Psoas muscle (tissue), 8 donors: ENCODE results near the gene FTH1. TPM values are rescaled to one million over a fixed set of nuclear protein-coding genes. Genes with fewer than 3 reads are reported as not detected.

ENCODE experiments used
- ATAC-seq, 4 donors: fragments of 200-7000 bp; cut with Tn5 transposase; one replicate each; pipeline ENCODE4 v1.9.1; 2020; ENCODE audit warnings: moderate library complexity in 3 of 4, mild to moderate bottlenecking in 2 of 4
- DNase-seq, 2 donors: peaks; one replicate each; pipeline ENCODE4 v3.0.0-alpha.2; 2020
- H3K27ac ChIP-seq: fragments of 200-600 bp; one replicate; pipeline ENCODE4 v1.8.0; 2022
- H3K27me3 ChIP-seq, 3 donors: fragments of 200-600 bp in 1 of 3; one replicate each; pipeline versions ENCODE4 v1.6.1 to v1.8.0; 2013 to 2022; ENCODE audit warnings: low read length in 2 of 3, mild to moderate bottlenecking in 2 of 3, moderate library complexity in 1 of 3; ENCODE audit not compliant: insufficient read depth in 3 of 3
- H3K36me3 ChIP-seq, 2 donors: fragments of 200-600 bp in 1 of 2; one replicate each; pipeline versions ENCODE4 v1.6.1 to v1.8.0; 2013 to 2022; ENCODE audit warnings: low read depth in 1 of 2, mild to moderate bottlenecking in 1 of 2, moderate library complexity in 1 of 2; ENCODE audit not compliant: insufficient read depth in 1 of 2
- H3K4me1 ChIP-seq: fragments of 200-600 bp; one replicate; pipeline ENCODE4 v1.8.0; 2022
- H3K4me3 ChIP-seq: fragments of 200-600 bp; one replicate; pipeline ENCODE4 v1.8.0; 2022; ENCODE audit warnings: mild to moderate bottlenecking
- H3K9me3 ChIP-seq: fragments of 200-600 bp; one replicate; pipeline ENCODE4 v1.8.0; 2022
- CTCF ChIP-seq: fragments of 200-600 bp; IDR thresholded peaks from one replicate; pipeline ENCODE4 v1.8.0; 2022; ENCODE audit warnings: antibody characterized with exemption
- WGBS, 3 donors: extraction: QIAGEN DNeasy Blood & Tissue Kit; methylation state at CpG; one replicate each; pipeline versions ENCODE4 v1.1.6 to v1.1.7; 2013; 5-methylcytosine and 5-hydroxymethylcytosine counted together
- intact Hi-C, 2 donors: fragments of 100-400 bp; cut with DNase I; formaldehyde crosslinking; loops; one replicate each; pipeline versions ENCODE4 v1.11.0 to v1.14.2; 2022
- polyA plus RNA-seq, 3 donors: library from polyadenylated mRNA; stranded (reverse); fragments of 200-250 nt; gene quantifications; one replicate each; pipeline ENCODE4 v1.2.3, GENCODE V29; 2013
- total RNA-seq, 4 donors: library from RNA; stranded (reverse); fragmentation: NEBNext Ultra II Directional in 2 of 4; extraction: Animal tissue kit (Norgen Biotek cat#: 25700) in 2 of 4; gene quantifications; one replicate each; pipeline versions ENCODE4 v1.2.1 to v1.2.4, GENCODE V29; 2021 to 2023
- donor health status: healthy with polysubstance abuse.
- donor health status: DM: no; HTN: no; CAD: no; lungs with moderate emphysema.
- donor health status: Bipolar disorder and iron deficiency.
- donor health status: healthy.
- donor health status: DM: yes; HTN: yes; CAD: no.
- donor health status: DM: no; HTN: no; CAD: no.
- donor health status: DM: no; HTN: no; CAD: no.
- donor health status: DM: yes; HTN: yes; CAD: no.

Gene FTH1
- total and polyA plus RNA-seq, 7 donors: 2,269 to 16,176 (median 3,132) TPM

GRCh38 chr11:61945191-61945590 lies 22.2 kb downstream of the FTH1 start:
- WGBS, 3 donors: 90 to 92% (median 92%) methylated on average over 13 of the region's 13 CpGs
- ATAC-seq (no peak), DNase-seq (no peak)
- intact Hi-C loops: no loop called here
- Histone ChIP-seq H3K27ac (no peak overlapping the region), H3K36me3 (no peaks in the 10 kb centered on the region), H3K9me3 (no peaks in the 10 kb centered on the region), H3K27me3 (no peaks in the 10 kb centered on the region), H3K4me3 (no peak overlapping the region), H3K4me1 (no peaks in the 10 kb centered on the region)
- TF ChIP-seq CTCF: no peak

GRCh38 chr11:61940466-61940865 lies 27.0 kb downstream of the FTH1 start:
- H3K27me3 ChIP-seq: peaks cover 0 to 2% (median 0%) of the 10 kb centered on the region in 3 donors
- no peak for DNase-seq
- H3K9me3 ChIP-seq: peaks cover 10% of the 10 kb centered on the region
- intact Hi-C loops: no loop called here
- H3K4me1 ChIP-seq: no peaks in the 10 kb centered on the region
- H3K27ac ChIP-seq: no peak overlapping the region
- 85 to 95% (median 92%) methylated on average over 10 of the region's 10 CpGs for WGBS, 3 donors
- ATAC-seq: no peak
- no peak overlapping the region for H3K4me3 ChIP-seq
- H3K36me3 ChIP-seq: no peaks in the 10 kb centered on the region
- TF ChIP-seq CTCF: no peak

GRCh38 chr11:61935861-61936260 lies 31.6 kb downstream of the FTH1 start:
- peaks cover 10% of the 10 kb centered on the region for H3K9me3 ChIP-seq
- ATAC-seq (no peak), DNase-seq (no peak)
- H3K4me3 ChIP-seq: no peak overlapping the region
- no peaks in the 10 kb centered on the region for H3K4me1 ChIP-seq
- intact Hi-C loops: no loop called here
- WGBS, 3 donors: 82 to 95% (median 92%) methylated on average over 2 of the region's 2 CpGs
- no peak for TF ChIP-seq CTCF
- H3K36me3 ChIP-seq: no peaks in the 10 kb centered on the region
- H3K27ac ChIP-seq: no peak overlapping the region
- peaks cover 0 to 2% (median 0%) of the 10 kb centered on the region in 3 donors for H3K27me3 ChIP-seq

GRCh38 chr11:61930933-61931332 lies 36.5 kb downstream of the FTH1 start:
- TF ChIP-seq CTCF: no peak
- Histone ChIP-seq H3K27me3 (no peaks in the 10 kb centered on the region), H3K9me3 (peaks cover 5% of the 10 kb centered on the region), H3K4me3 (no peak overlapping the region), H3K4me1 (no peaks in the 10 kb centered on the region), H3K36me3 (no peaks in the 10 kb centered on the region), H3K27ac (no peak overlapping the region)
- intact Hi-C loops: no loop called here
- 67 to 71% (median 67%) methylated on average over 3 of the region's 3 CpGs for WGBS, 3 donors
- no peak for DNase-seq
- ATAC-seq: no peak

GRCh38 chr11:61928606-61929005 lies 38.8 kb downstream of the FTH1 start:
- H3K4me3 ChIP-seq: no peak overlapping the region
- no peaks in the 10 kb centered on the region for H3K9me3 ChIP-seq
- intact Hi-C loops: no loop called here
- no peak overlapping the region for H3K27ac ChIP-seq
- TF ChIP-seq CTCF: no peak
- H3K36me3 ChIP-seq: no peaks in the 10 kb centered on the region
- ATAC-seq (no peak), DNase-seq (no peak)
- H3K4me1 ChIP-seq: peaks cover 7% of the 10 kb centered on the region
- no peaks in the 10 kb centered on the region for H3K27me3 ChIP-seq
